ENCODE results near the gene LMTK2.

The LMTK2 gene

DNA sequence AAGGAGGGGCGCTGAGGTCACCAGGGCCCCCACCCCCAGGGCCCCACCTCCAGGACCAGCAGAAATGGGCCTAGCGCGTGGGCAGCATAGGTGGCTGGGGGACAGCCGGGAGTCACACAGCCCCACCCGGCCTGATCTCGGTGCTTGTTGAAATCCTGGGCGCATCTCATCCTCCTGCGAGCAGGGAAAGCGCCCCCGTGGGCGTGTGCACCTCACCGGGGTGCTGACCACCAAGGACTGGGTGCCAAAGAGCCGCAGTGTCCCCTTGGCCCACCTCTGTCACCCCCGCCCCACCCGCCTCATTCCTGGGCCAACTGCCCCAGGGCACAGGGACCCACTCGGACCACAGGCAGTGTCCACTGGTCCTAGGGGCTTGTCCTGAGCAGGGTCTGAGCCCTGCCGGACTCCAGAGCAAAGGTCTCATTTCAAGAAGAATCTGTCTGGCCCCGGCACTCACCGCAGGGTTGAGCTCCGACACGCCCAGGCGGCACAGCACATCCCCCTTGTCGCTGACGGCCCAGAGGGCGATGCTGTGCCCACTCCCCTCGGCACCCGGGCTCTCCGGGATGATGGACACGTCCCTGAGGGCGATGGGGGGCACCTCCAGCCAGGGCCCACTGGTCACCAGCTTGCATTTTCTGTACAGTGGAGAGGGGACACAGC is 116.0 kb downstream of the LMTK2 start:
- no peak for DNase-seq

- no peak for DNase-seq
These were observed 116.8 kb downstream of the LMTK2 start for GRCh38 chr7:98223351-98223897.

DNA sequence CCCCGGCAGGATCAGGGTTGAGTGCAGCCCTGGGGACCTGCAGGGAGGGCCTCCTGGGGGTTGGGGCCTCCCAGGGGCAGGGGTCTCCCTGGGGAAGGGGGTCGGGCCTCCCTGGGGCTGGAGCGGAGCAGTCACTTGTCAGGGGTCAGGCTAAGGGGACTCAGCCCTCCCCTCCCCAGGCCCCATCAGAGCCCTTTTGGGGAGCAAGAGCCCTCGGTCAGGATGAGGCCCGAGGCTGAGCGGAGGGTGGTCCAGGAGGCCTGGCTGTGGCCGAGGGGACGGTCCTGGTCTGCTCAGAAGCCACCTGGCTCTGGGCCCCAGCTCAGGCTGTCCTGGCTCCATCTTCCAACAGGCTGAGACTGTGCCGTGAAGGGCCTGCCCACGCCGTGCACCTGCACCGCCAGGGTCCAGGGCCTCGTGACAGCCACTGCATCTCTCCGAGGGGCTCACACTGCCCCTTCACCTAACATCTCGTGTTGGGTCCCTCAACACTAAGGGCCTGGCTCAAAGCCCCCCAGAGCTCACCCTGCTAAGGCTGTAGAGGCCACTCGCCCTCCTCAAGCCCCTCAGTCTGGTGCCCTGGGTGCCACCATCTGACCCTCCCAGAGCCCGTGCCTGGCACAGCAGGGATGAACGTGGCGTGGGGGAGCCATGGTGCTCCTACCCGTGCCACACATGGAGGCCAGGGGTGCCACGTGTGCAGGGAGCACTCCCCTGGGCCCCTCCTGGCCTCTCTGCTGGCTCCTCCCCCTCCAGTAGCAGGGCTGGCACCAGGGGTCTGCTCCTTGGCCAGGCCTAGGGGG is 117.4 kb downstream of the LMTK2 start:
- DNase-seq: no peak

DNA sequence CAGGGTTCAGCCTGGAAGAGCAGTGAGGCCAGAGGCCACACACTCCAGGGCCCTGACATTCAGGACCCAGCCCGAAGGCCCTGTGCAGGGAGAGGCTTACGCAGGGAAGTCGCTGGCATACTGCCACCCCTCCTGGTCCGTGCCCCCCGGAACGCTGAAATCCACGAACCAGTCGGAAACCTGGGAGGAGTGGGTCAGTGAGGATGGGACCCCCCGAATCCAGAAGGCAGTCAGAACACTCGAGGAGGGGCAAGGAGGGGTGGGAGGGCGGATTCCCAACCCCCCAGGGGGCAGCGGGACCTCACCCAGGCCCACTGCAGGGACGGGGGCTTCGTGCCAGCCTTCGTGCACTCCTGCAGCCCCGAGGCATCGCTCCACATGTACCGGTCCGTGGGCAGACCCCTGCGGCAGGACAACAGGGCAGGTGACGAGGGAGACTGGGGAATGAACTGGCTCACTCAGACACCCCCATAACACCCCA is 118.1 kb downstream of the LMTK2 start:
- no peak for DNase-seq

GRCh38 chr7:98225913-98226614 is 119.4 kb downstream of the LMTK2 start:
- DNase-seq: no peak

DNA sequence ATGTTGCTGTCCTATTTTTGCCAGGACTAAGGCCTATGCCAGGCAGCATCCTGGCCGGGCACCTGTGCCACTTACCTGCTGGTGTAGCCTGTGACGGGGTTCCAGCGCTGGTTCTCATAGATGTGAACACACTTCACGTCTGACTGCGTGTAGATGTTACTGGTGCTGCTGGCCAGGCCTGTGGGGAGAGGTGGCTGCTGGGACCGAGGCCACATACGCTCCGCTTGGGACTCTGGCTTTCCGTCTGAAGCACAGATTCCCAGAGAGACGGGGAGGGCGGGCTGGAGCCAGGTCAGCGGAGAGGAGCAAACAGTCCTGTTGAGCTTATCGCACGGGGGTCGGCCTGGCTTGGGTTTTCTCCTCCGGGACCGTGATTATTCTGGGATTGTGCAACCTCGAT is 121.3 kb downstream of the LMTK2 start:
- DNase-seq: no peak

DNA sequence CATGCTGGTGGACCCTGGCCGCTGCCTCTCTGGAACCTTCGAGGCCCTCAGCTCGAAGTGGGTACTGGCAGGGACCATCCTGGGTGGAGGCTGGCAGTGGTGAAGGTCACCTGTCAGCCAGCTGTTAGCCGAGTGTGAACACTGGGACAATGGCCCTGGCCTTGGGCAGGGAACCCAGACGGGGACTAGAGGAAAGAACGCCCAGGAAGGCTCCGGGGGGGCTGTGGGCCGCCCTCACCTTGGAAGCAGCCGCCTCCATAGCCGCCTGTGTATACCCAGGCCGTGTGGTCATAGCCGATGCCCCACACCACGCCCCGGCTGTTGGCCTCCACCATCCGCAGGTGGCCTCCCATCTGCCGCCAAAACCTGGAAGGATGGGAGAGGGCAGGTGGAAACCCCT is 122.1 kb downstream of the LMTK2 start:
- no peak for DNase-seq

- no peak for DNase-seq
These were observed 122.8 kb downstream of the LMTK2 start for GRCh38 chr7:98229441-98229840.

GRCh38 chr7:98229991-98230745 is 123.5 kb downstream of the LMTK2 start:
- no peak for DNase-seq

- DNase-seq: no peak
These were observed 124.2 kb downstream of the LMTK2 start for GRCh38 chr7:98230746-98231471.

- no peak for DNase-seq
These were observed 125.0 kb downstream of the LMTK2 start for GRCh38 chr7:98231493-98232262.

- no peak for DNase-seq
These were observed 125.6 kb downstream of the LMTK2 start for GRCh38 chr7:98232263-98232585.

- no peak for DNase-seq
These were observed 126.1 kb downstream of the LMTK2 start for GRCh38 chr7:98232799-98233198.

- DNase-seq: no peak
These were observed 126.8 kb downstream of the LMTK2 start for GRCh38 chr7:98233219-98234070.

DNA sequence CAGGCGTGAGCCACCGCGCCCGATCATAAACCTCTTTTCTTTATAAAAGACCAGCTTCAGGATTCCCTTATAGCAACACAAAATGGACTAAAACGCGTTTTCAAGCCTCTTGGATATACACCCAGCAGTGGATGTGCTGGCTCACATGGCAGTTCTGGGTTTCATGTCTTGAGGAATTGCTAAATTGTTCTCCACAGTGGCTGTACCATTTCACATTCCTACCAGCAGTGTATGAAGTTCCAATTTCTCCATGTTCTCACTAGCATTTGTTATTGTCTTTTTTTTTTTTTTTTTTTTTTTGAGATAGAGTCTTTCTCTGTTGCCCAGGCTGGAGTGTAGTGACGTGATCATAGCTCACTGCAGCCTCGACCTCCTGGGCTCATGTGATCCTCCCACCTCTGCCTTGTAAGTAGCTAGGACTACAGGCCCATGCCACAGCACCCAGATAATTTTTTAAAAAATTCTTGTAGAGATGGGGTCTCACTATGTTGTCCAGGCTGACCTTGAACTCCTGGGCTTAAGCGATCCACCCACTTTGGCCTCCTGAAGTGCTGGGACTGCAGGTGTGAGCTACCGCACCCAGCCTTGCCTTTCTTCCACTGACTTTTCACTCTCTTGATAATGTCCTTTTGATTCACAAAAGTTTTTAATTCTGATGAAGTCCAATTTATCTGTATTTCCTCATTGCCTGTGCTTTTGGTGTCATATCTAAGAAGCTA is 127.9 kb downstream of the LMTK2 start:
- no peak for DNase-seq

DNA sequence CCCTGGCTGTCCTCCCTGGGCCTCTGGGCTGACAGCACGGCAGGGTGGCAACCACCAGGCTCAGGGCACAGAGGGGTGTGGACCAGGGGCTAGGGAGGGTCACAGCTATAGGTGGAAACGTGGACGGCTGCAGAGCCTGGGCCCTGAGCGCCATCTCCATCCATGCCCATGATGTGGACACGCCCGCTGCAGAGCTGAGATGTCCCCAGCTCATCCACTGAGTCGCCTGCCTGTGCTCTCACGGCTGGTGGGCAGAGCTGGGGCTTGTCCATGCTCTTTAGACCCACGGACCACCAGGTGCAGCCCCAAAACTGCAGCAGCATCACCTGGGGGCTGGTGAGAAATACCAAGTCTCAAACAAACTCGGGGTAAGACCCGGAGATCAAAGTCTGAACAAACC is 129.2 kb downstream of the LMTK2 start:
- no peak for DNase-seq

DNA sequence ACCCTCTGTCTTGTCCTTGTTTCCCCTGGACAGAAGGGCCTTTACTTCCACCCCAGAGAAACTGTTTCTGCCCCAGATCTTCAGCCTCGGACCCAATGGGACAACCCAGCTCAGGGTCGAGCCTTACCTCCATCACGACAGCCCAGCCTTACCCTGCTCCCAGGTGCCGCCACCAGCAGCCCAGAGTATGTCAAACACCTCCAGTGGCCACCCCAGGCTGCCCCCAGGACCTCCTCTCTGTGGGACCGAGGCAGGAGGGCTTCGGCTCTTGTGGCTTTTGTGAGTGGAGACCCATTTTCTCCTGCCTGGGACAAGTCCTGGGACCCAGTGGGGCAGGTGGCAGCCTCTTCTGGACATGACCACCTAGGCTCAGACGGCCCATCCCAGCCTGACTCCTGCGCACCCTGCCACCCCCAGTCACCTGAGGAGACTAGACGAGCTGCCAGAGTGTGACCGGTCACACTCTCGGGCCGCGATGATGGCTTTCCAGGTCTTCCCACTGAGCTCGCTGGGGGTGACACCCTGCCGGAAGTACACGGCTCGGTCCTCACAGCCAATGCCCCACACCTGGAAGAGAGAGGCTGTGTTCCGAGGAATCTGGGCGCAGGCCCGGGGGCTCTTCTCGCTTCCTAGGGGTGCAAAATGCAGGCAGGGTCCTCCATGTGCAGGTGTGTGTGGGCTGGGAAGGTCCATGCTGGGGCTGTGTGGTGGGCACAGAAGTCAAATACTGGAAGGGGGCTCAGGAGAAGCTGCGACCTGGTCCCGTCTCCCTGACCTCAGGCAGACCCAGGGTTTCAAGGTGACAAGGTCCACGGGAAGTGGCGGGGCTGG is 129.9 kb downstream of the LMTK2 start:
- DNase-seq: no peak

GRCh38 chr7:98238076-98238475 is 131.4 kb downstream of the LMTK2 start:
- no peak for DNase-seq

DNA sequence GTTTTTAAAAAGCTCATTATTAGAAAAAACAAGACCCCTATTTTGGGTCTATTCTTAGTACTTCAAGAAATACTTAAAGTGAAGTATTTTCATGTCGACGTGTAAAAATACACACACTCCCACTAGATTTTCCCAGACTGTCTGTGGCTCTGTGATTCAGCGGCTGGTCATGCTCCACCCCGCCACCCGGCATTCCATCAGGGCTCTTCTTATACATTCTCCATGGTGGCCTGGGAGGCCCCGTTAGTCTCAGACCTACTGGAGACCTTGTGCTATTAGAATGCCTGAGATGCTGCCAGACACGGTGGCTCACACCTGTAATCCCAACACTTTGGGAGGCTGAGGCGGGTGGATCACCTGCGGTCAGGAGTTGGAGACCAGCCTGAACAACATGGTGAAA is 132.3 kb downstream of the LMTK2 start:
- DNase-seq: no peak

Measured in Kasumi-1 (cell line).